SK-N-SH (cell line): Measurements from ENCODE around the gene ITGB5. TPM values are rescaled to one million over a fixed set of nuclear protein-coding genes. Genes with fewer than 3 reads are reported as not detected.

Source experiments
- CTCF ChIA-PET: fragments of 300-600, 350-600 bp; formaldehyde crosslinking; extraction: SDS; loops from one replicate; lab custom pipeline; 2021; lab: Yijun Ruan, JAX
- POLR2A ChIA-PET: fragments of 350-600 bp; sonication (Branson Sonifier 250); formaldehyde crosslinking; extraction: SDS; loops from one replicate; lab custom pipeline; 2020; ENCODE audit warnings: antibody characterized with exemption, inconsistent platforms; lab: Yijun Ruan, JAX
- DNase-seq: peaks from one replicate; pipeline ENCODE4 v3.0.0; 2012
- H2AFZ ChIP-seq: fragments of 200-600 bp; sonication (generic); 2 replicates; pipeline ENCODE4 v1.8.1; 2016; ENCODE audit warnings: antibody characterized with exemption, mild to moderate bottlenecking, low read depth
- H3F3A ChIP-seq: fragments of 200-600 bp; sonication (generic); replicated peaks from 2 replicates; pipeline ENCODE3; 2016; ENCODE audit warnings: antibody characterized with exemption, mild to moderate bottlenecking; ENCODE audit not compliant: insufficient read depth
- H3K27ac ChIP-seq, 2 experiments: fragments of 200-500 bp in 1 of 2; fragments of 200-600 bp in 1 of 2; sonication (Bioruptor generic) in 1 of 2; sonication (generic), shearing (Covaris generic) in 1 of 2; 2 replicates each; pipeline versions ENCODE4 v1.5.1 to v1.6.1; 2014 to 2016; ENCODE audit warnings: low read depth in 2 of 2, inconsistent platforms in 1 of 2, low read length in 1 of 2, mild to moderate bottlenecking in 1 of 2, mixed read lengths in 1 of 2
- H3K27me3 ChIP-seq: fragments of 200-600 bp; sonication (generic), shearing (Covaris generic); 2 replicates; pipeline ENCODE4 v1.6.1; 2016; ENCODE audit warnings: mixed run types; ENCODE audit not compliant: insufficient read depth
- H3K36me3 ChIP-seq, 2 experiments: fragments of 200-500 bp in 1 of 2; fragments of 200-600 bp in 1 of 2; sonication (Bioruptor generic) in 1 of 2; sonication (generic) in 1 of 2; replicated peaks in 1 of 2; 2 replicates each; pipeline versions ENCODE3 to v1.5.1; 2014 to 2016; ENCODE audit warnings: low read length in 1 of 2, mild to moderate bottlenecking in 1 of 2; ENCODE audit not compliant: insufficient read depth in 2 of 2, control insufficient read depth in 1 of 2
- H3K4me1 ChIP-seq, 2 experiments: fragments of 200-500 bp in 1 of 2; fragments of 200-600 bp in 1 of 2; sonication (Bioruptor generic) in 1 of 2; sonication (generic), shearing (Covaris generic) in 1 of 2; 2 replicates each; pipeline versions ENCODE4 v1.5.1 to v1.6.1; 2014 to 2016; ENCODE audit warnings: low read depth in 1 of 2, low read length in 1 of 2, mixed run types in 1 of 2; ENCODE audit not compliant: insufficient read depth in 2 of 2, control insufficient read depth in 1 of 2
- H3K4me2 ChIP-seq: fragments of 200-600 bp; sonication (generic), shearing (Covaris generic); 2 replicates; pipeline ENCODE4 v1.6.1; 2017; ENCODE audit warnings: mixed run types
- H3K4me3 ChIP-seq, 2 experiments: fragments of 200-500 bp in 1 of 2; fragments of 200-600 bp in 1 of 2; sonication (Bioruptor generic) in 1 of 2; sonication (generic), shearing (Covaris generic) in 1 of 2; 2 replicates each; pipeline versions ENCODE4 v1.5.1 to v1.8.1; 2014 to 2016; ENCODE audit warnings: low read depth in 2 of 2, inconsistent platforms in 1 of 2, low read length in 1 of 2, mild to moderate bottlenecking in 1 of 2, mixed read lengths in 1 of 2, moderate library complexity in 1 of 2
- H3K79me2 ChIP-seq: fragments of 200-600 bp; sonication (generic); 2 replicates; pipeline ENCODE4 v1.8.1; 2017; ENCODE audit warnings: mild to moderate bottlenecking; ENCODE audit not compliant: insufficient read depth
- H3K9ac ChIP-seq: fragments of 200-600 bp; sonication (generic); 2 replicates; pipeline ENCODE4 v1.6.1; 2017; ENCODE audit warnings: mixed run types
- H3K9me2 ChIP-seq: fragments of 200-600 bp; sonication (generic); 2 replicates; pipeline ENCODE4 v1.6.1; 2017; ENCODE audit warnings: mixed run types
- H3K9me3 ChIP-seq: fragments of 200-600 bp; sonication (generic); 2 replicates; pipeline ENCODE4 v1.6.1; 2017; ENCODE audit warnings: mixed run types, mild to moderate bottlenecking, moderate library complexity
- H4K20me1 ChIP-seq: fragments of 200-600 bp; sonication (generic); 2 replicates; pipeline ENCODE4 v1.6.1; 2017; ENCODE audit warnings: mild to moderate bottlenecking, mixed run types; ENCODE audit not compliant: insufficient read depth
- EP300 ChIP-seq, 2 experiments: IDR thresholded peaks; 2 replicates each; pipeline versions ENCODE4 v1.4.0 to v1.6.1; 2012; ENCODE audit warnings: borderline replicate concordance in 1 of 2, low read depth in 1 of 2, low read length in 1 of 2
- FOSL2 ChIP-seq: IDR thresholded peaks from 2 replicates; pipeline ENCODE4 v1.4.0; 2012; ENCODE audit warnings: low read depth, mild to moderate bottlenecking, moderate library complexity, borderline replicate concordance
- FOXJ3 ChIP-seq: sonication (generic); formaldehyde crosslinking; IDR thresholded peaks from 2 replicates; pipeline ENCODE4 v1.5.1; 2020; ENCODE audit warnings: mild to moderate bottlenecking, missing genetic modification reagents
- FOXM1 ChIP-seq: IDR thresholded peaks from 2 replicates; pipeline ENCODE4 v1.4.0; 2012; ENCODE audit warnings: low read depth, mild to moderate bottlenecking
- GABPA ChIP-seq: IDR thresholded peaks from 2 replicates; pipeline ENCODE4 v1.4.0; 2012; ENCODE audit warnings: low read depth, mild to moderate bottlenecking
- GATA2 ChIP-seq: sonication (generic); formaldehyde crosslinking; IDR thresholded peaks from 2 replicates; pipeline ENCODE4 v1.5.0; 2020; ENCODE audit warnings: mild to moderate bottlenecking, missing genetic modification reagents
- JUND ChIP-seq: IDR thresholded peaks from 2 replicates; pipeline ENCODE4 v1.4.0; 2012
- MXI1 ChIP-seq: IDR thresholded peaks from 2 replicates; pipeline ENCODE4 v1.6.1; 2012; ENCODE audit warnings: mild to moderate bottlenecking, low read depth, low read length, improper control_type of control experiment
- RCOR1 ChIP-seq: fragments of 150-350 bp; IDR thresholded peaks from 2 replicates; pipeline ENCODE4 v1.6.1; 2017; ENCODE audit warnings: antibody characterized with exemption, low read length
- RFX5 ChIP-seq: IDR thresholded peaks from 2 replicates; pipeline ENCODE4 v1.6.1; 2012; ENCODE audit warnings: mild to moderate bottlenecking, improper control_type of control experiment, low read length
- SMC3 ChIP-seq: IDR thresholded peaks from 2 replicates; pipeline ENCODE4 v1.6.1; 2012; ENCODE audit warnings: low read depth, low read length, improper control_type of control experiment
- TAF1 ChIP-seq: IDR thresholded peaks from 2 replicates; pipeline ENCODE4 v1.6.1; 2012; ENCODE audit warnings: low read depth, mild to moderate bottlenecking, low read length, moderate library complexity, borderline replicate concordance
- TCF12 ChIP-seq: IDR thresholded peaks from 2 replicates; pipeline ENCODE4 v1.4.0; 2012
- YY1 ChIP-seq: IDR thresholded peaks from 2 replicates; pipeline ENCODE4 v1.4.0; 2012; ENCODE audit warnings: low read depth, mild to moderate bottlenecking
- WGBS: methylation state at CpG from one replicate; pipeline ENCODE4 v1.1.6; 2017; ENCODE audit warnings: low lambda C conversion rate; 5-methylcytosine and 5-hydroxymethylcytosine counted together
- polyA plus RNA-seq, 3 experiments: library from polyadenylated mRNA; depleted of rRNA; stranded (reverse); fragments of >200 nt; gene quantifications; 2 replicates each; pipeline ENCODE4 v1.2.3, GENCODE V29; 2012
- TF ChIP-seq, protein P1 (sequence below): IDR thresholded peaks from 2 replicates; pipeline ENCODE4 v1.4.0; 2012; ENCODE audit warnings: low read depth, borderline replicate concordance
- TF ChIP-seq, protein P2 (sequence below): IDR thresholded peaks from 2 replicates; pipeline ENCODE4 v1.4.0; 2012; ENCODE audit warnings: low read depth
- TF ChIP-seq, protein P3 (sequence below): IDR thresholded peaks from 2 replicates; pipeline ENCODE4; 2012
- TF ChIP-seq, protein P4 (sequence below): fragments of 150-350 bp; IDR thresholded peaks from 2 replicates; pipeline ENCODE4 v1.6.1; 2017; ENCODE audit warnings: antibody characterized with exemption, low read length, low read depth, borderline replicate concordance
- TF ChIP-seq, protein P5 (sequence below): fragments of 150-350 bp; IDR thresholded peaks from 2 replicates; pipeline ENCODE4 v1.6.1; 2016; ENCODE audit warnings: mild to moderate bottlenecking, low read depth, low read length

ITGB5 gene
- polyA plus RNA-seq, 1 of the 3 experiments (the other 2 are of a cell fraction) = 481 TPM

DNA sequence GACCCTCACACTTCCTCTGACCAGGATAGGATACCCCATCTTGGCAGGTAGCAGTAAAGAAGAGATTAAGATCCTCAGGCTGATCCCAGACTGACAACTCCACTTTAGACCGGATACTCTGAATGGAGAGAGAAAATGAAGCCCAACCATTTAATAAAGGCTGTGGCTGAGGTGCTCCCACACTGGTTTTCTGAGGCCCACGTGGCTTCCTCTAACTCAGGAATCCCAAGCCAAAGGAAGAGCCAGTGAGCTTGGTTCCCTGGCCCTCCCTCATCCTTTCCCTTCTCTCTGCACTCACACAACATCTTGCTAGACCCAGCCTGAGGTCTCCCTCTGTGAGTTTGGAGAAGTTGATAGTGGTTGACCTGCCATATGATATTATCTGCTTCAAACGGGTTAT lies 78.1 kb downstream of the ITGB5 start:
- H3K4me1 ChIP-seq = peaks cover 33 to 35% of the 10 kb centered on the region in 2 experiments
- peaks cover 22 to 27% of the 10 kb centered on the region in 2 experiments for H3K36me3 ChIP-seq
- H3K9me3 ChIP-seq = no peaks in the 10 kb centered on the region
- no peak for DNase-seq
- peaks cover 29% of the 10 kb centered on the region for H3F3A ChIP-seq
- ChIA-PET POLR2A (no interaction called here), CTCF (interaction anchor here (2.5 kb wide), 1 partner anchor 92 kb away, joined by 7 read pairs; no protein-coding TSS in a partner anchor)
- H3K4me2 ChIP-seq = 0 out of 2 replicates have a peak overlapping the region, but pooled peaks have one; percentile 62
- peak overlapping the region; percentile 66 to 76 for H3K27ac ChIP-seq
- H3K9ac ChIP-seq = no peak overlapping the region
- H4K20me1 ChIP-seq = peaks cover 7% of the 10 kb centered on the region; the same call in 1 of the 2 replicates
- H3K4me3 ChIP-seq = no peak overlapping the region
- no peaks in the 10 kb centered on the region for H3K27me3 ChIP-seq
- H3K9me2 ChIP-seq = no peaks in the 10 kb centered on the region
- no peaks in the 10 kb centered on the region for H3K79me2 ChIP-seq
- WGBS = 94% methylated on average over 3 of the region's 3 CpGs
- TF ChIP-seq FOXJ3 (CRISPR knock-in tag) (no peak), FOXM1 (no peak), TAF1 (no peak), RCOR1 (no peak), SMC3 (no peak), GABPA (no peak), GATA2 (CRISPR knock-in tag) (no peak), TCF12 (no peak), RFX5 (no peak), JUND (no peak), FOSL2 (no peak), YY1 (no peak), EP300 (IDR thresholded peaks at IDR 0.05; ENCODE audit: borderline replicate concordance in 1 of 2, low read depth in 1 of 2, low read length in 1 of 2) (no peak), MXI1 (no peak)
- TF ChIP-seq, protein P1, sequence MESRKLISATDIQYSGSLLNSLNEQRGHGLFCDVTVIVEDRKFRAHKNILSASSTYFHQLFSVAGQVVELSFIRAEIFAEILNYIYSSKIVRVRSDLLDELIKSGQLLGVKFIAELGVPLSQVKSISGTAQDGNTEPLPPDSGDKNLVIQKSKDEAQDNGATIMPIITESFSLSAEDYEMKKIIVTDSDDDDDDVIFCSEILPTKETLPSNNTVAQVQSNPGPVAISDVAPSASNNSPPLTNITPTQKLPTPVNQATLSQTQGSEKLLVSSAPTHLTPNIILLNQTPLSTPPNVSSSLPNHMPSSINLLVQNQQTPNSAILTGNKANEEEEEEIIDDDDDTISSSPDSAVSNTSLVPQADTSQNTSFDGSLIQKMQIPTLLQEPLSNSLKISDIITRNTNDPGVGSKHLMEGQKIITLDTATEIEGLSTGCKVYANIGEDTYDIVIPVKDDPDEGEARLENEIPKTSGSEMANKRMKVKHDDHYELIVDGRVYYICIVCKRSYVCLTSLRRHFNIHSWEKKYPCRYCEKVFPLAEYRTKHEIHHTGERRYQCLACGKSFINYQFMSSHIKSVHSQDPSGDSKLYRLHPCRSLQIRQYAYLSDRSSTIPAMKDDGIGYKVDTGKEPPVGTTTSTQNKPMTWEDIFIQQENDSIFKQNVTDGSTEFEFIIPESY = no peak
- TF ChIP-seq, protein P2, sequence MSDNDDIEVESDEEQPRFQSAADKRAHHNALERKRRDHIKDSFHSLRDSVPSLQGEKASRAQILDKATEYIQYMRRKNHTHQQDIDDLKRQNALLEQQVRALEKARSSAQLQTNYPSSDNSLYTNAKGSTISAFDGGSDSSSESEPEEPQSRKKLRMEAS = no peak
- TF ChIP-seq, protein P3, sequence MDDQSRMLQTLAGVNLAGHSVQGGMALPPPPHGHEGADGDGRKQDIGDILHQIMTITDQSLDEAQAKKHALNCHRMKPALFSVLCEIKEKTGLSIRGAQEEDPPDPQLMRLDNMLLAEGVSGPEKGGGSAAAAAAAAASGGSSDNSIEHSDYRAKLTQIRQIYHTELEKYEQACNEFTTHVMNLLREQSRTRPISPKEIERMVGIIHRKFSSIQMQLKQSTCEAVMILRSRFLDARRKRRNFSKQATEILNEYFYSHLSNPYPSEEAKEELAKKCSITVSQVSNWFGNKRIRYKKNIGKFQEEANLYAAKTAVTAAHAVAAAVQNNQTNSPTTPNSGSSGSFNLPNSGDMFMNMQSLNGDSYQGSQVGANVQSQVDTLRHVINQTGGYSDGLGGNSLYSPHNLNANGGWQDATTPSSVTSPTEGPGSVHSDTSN = no peak
- TF ChIP-seq, protein P4, sequence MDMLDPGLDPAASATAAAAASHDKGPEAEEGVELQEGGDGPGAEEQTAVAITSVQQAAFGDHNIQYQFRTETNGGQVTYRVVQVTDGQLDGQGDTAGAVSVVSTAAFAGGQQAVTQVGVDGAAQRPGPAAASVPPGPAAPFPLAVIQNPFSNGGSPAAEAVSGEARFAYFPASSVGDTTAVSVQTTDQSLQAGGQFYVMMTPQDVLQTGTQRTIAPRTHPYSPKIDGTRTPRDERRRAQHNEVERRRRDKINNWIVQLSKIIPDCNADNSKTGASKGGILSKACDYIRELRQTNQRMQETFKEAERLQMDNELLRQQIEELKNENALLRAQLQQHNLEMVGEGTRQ = no peak
- TF ChIP-seq, protein P5, sequence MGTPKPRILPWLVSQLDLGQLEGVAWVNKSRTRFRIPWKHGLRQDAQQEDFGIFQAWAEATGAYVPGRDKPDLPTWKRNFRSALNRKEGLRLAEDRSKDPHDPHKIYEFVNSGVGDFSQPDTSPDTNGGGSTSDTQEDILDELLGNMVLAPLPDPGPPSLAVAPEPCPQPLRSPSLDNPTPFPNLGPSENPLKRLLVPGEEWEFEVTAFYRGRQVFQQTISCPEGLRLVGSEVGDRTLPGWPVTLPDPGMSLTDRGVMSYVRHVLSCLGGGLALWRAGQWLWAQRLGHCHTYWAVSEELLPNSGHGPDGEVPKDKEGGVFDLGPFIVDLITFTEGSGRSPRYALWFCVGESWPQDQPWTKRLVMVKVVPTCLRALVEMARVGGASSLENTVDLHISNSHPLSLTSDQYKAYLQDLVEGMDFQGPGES = no peak
- H2AFZ ChIP-seq = no peak overlapping the region
